Fibroblast of lung (primary cell): ENCODE measurements around the gene ZNF398. TPM values are rescaled to one million over a fixed set of nuclear protein-coding genes. Genes with fewer than 3 reads are reported as not detected.

ENCODE experiments used
- DNase-seq, 2 donors: peaks; one replicate each; pipeline versions ENCODE4 v3.0.0 to v3.0.0-alpha.2; 2010; ENCODE audit warnings: low read depth in 2 of 2
- H2AFZ ChIP-seq: 2 replicates; pipeline ENCODE4 v1.5.1; 2012; ENCODE audit warnings: low read length, control low read depth, inconsistent platforms
- H3K27ac ChIP-seq: 2 replicates; pipeline ENCODE4 v1.5.1; 2011; ENCODE audit warnings: low read length, control low read depth; ENCODE audit not compliant: insufficient read depth
- H3K27me3 ChIP-seq: 2 replicates; pipeline ENCODE4 v1.5.1; 2011; ENCODE audit warnings: mild to moderate bottlenecking, low read length; ENCODE audit not compliant: control insufficient read depth, insufficient read depth
- H3K36me3 ChIP-seq: 2 replicates; pipeline ENCODE4 v1.5.1; 2011; ENCODE audit warnings: low read length; ENCODE audit not compliant: control insufficient read depth, insufficient read depth
- H3K4me1 ChIP-seq: 2 replicates; pipeline ENCODE4 v1.5.1; 2011; ENCODE audit warnings: low read length; ENCODE audit not compliant: control insufficient read depth, insufficient read depth; ENCODE audit errors: extremely low read depth
- H3K4me2 ChIP-seq: 2 replicates; pipeline ENCODE4 v1.5.1; 2011; ENCODE audit warnings: low read length, control low read depth; ENCODE audit not compliant: insufficient read depth; ENCODE audit errors: extremely low read depth
- H3K4me3 ChIP-seq, 4 experiments: fragments of 200-600 bp in 1 of 4; sonication (generic) in 1 of 4; replicated peaks in 1 of 4; 2 replicates each; pipeline ENCODE4 v1.5.1; 2011 to 2016; ENCODE audit warnings: low read length in 4 of 4, low read depth in 3 of 4, mild to moderate bottlenecking in 3 of 4, control low read depth in 2 of 4, inconsistent platforms in 1 of 4, mixed read lengths in 1 of 4; ENCODE audit not compliant: insufficient read depth in 1 of 4; ENCODE audit errors: control extremely low read depth in 1 of 4
- H3K79me2 ChIP-seq: 2 replicates; pipeline ENCODE4 v1.5.1; 2012; ENCODE audit warnings: mild to moderate bottlenecking, low read length, inconsistent platforms; ENCODE audit not compliant: control insufficient read depth, insufficient read depth
- H3K9ac ChIP-seq: 2 replicates; pipeline ENCODE4 v1.5.1; 2011; ENCODE audit warnings: mild to moderate bottlenecking, low read length, control low read depth; ENCODE audit not compliant: insufficient read depth
- H3K9me3 ChIP-seq: 2 replicates; pipeline ENCODE4 v1.5.1; 2012; ENCODE audit warnings: low read depth, low read length; ENCODE audit not compliant: control insufficient read depth, insufficient read depth
- H4K20me1 ChIP-seq: 2 replicates; pipeline ENCODE4 v1.5.1; 2011; ENCODE audit warnings: low read length; ENCODE audit not compliant: control insufficient read depth, insufficient read depth; ENCODE audit errors: extremely low read depth
- CTCF ChIP-seq, 2 donors: IDR thresholded peaks in 1 of 2; conservative IDR thresholded peaks in 1 of 2; 1 replicate in 1 of 2; 2 replicates in 1 of 2; pipeline ENCODE4 v1.5.1; 2011 to 2012; ENCODE audit warnings: low read length in 2 of 2, control low read depth in 1 of 2, inconsistent platforms in 1 of 2, low read depth in 1 of 2, mild to moderate bottlenecking in 1 of 2
- EZH2 ChIP-seq: IDR thresholded peaks from 2 replicates; pipeline ENCODE4 v1.5.1; 2012; ENCODE audit warnings: low read length, control low read depth, mild to moderate bottlenecking; ENCODE audit errors: missing control alignments
- polyA plus RNA-seq, 2 donors: library from polyadenylated mRNA; depleted of rRNA in 1 of 2; stranded (reverse) in 1 of 2; unstranded in 1 of 2; fragments of >200 nt; gene quantifications; 2 replicates each; pipeline ENCODE4 v1.2.1, GENCODE V29; 2011 to 2012; ENCODE audit warnings: missing spikeins in 1 of 2
- total RNA-seq: library from RNA; depleted of rRNA; stranded (reverse); fragments of >200 nt; gene quantifications from 2 replicates; pipeline ENCODE4 v1.2.1, GENCODE V29; 2014

Gene ZNF398
- total and polyA plus RNA-seq, 2 donors (not counting 1 experiment from before 2014, with no cell fraction given): 6.7 to 7.3 TPM

DNA sequence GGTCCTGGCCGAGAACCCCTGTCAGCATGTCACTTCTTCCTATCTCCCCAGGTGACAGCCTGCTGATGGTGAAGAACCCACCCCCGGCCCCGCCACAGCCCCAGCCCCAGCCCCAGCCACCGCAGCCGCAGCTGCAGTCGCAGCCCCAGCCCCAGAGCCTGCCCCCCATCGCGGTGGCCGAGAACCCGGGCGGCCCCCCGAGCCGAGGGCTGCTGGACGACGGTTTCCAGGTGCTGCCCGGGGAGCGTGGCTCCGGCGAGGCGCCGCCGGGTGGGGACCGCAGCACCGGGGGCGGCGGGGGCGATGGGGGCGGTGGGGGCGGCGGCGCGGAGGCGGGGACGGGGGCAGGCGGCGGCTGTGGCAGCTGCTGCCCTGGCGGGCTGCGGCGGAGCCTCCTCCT is 76.5 kb downstream of the ZNF398 start:
- no peak overlapping the region for H3K27ac ChIP-seq
- H3K9ac ChIP-seq: no peak overlapping the region
- no peaks in the 10 kb centered on the region for H3K9me3 ChIP-seq
- H4K20me1 ChIP-seq: no peaks in the 10 kb centered on the region
- H3K4me3 ChIP-seq: no peak overlapping the region
- H3K4me1 ChIP-seq: no peaks in the 10 kb centered on the region
- H3K4me2 ChIP-seq: no peak overlapping the region
- H2AFZ ChIP-seq: no peak overlapping the region
- H3K36me3 ChIP-seq: peaks cover 12% of the 10 kb centered on the region
- no peaks in the 10 kb centered on the region for H3K79me2 ChIP-seq
- no peaks in the 10 kb centered on the region for H3K27me3 ChIP-seq
- TF ChIP-seq CTCF (conservative IDR thresholded peaks at IDR 0.05 in 1 of 2, IDR thresholded peaks at IDR 0.05 in 1 of 2; ENCODE audit: low read depth in 1 of 2, low read length in 2 of 2): no peak
- no peak for TF ChIP-seq EZH2
- DNase-seq: no peak

GRCh38 chr7:149224352-149224751 is 77.1 kb downstream of the ZNF398 start:
- peaks cover 12% of the 10 kb centered on the region for H3K36me3 ChIP-seq
- no peaks in the 10 kb centered on the region for H3K4me1 ChIP-seq
- no peaks in the 10 kb centered on the region for H3K9me3 ChIP-seq
- no peak for TF ChIP-seq CTCF (conservative IDR thresholded peaks at IDR 0.05 in 1 of 2, IDR thresholded peaks at IDR 0.05 in 1 of 2; ENCODE audit: low read depth in 1 of 2, low read length in 2 of 2)
- no peak for TF ChIP-seq EZH2
- DNase-seq: no peak
- H4K20me1 ChIP-seq: no peaks in the 10 kb centered on the region
- no peaks in the 10 kb centered on the region for H3K27me3 ChIP-seq
- no peak overlapping the region for H3K4me3 ChIP-seq
- H3K4me2 ChIP-seq: no peak overlapping the region
- H2AFZ ChIP-seq: no peak overlapping the region
- no peaks in the 10 kb centered on the region for H3K79me2 ChIP-seq
- no peak overlapping the region for H3K27ac ChIP-seq
- H3K9ac ChIP-seq: no peak overlapping the region

GRCh38 chr7:149225106-149225505 is 77.9 kb downstream of the ZNF398 start:
- DNase-seq: no peak
- no peaks in the 10 kb centered on the region for H3K4me1 ChIP-seq
- no peak for TF ChIP-seq CTCF (conservative IDR thresholded peaks at IDR 0.05 in 1 of 2, IDR thresholded peaks at IDR 0.05 in 1 of 2; ENCODE audit: low read depth in 1 of 2, low read length in 2 of 2)
- TF ChIP-seq EZH2: no peak
- H3K79me2 ChIP-seq: no peaks in the 10 kb centered on the region
- H3K9ac ChIP-seq: no peak overlapping the region
- no peaks in the 10 kb centered on the region for H3K9me3 ChIP-seq
- H3K36me3 ChIP-seq: peaks cover 11% of the 10 kb centered on the region
- H3K4me3 ChIP-seq: no peak overlapping the region
- no peak overlapping the region for H3K27ac ChIP-seq
- no peak overlapping the region for H3K4me2 ChIP-seq
- H4K20me1 ChIP-seq: no peaks in the 10 kb centered on the region
- H3K27me3 ChIP-seq: no peaks in the 10 kb centered on the region
- H2AFZ ChIP-seq: no peak overlapping the region
